Hepatocyte (in vitro differentiated cells): ENCODE results near the gene HES5.

Experiments used
- EZH2 ChIP-seq: fragments of 200-600 bp; sonication (generic); IDR thresholded peaks from 2 replicates; pipeline ENCODE4 v1.6.1; 2016; ENCODE audit warnings: antibody characterized with exemption, mild to moderate bottlenecking, borderline replicate concordance
- EZH2phosphoT487 ChIP-seq: fragments of 200-600 bp; sonication (generic); IDR thresholded peaks from one replicate; pipeline ENCODE4 v1.6.1; 2018; ENCODE audit warnings: antibody characterized with exemption, mild to moderate bottlenecking, low read depth, moderate library complexity; ENCODE audit not compliant: unreplicated experiment, severe bottlenecking
- TF ChIP-seq, protein P1 (sequence below): fragments of 200-600 bp; sonication (generic); IDR thresholded peaks from 2 replicates; pipeline ENCODE4 v1.5.1; 2016; ENCODE audit warnings: antibody characterized with exemption, mild to moderate bottlenecking; ENCODE audit not compliant: poor library complexity

- no peak for TF ChIP-seq EZH2
- TF ChIP-seq, protein P1, sequence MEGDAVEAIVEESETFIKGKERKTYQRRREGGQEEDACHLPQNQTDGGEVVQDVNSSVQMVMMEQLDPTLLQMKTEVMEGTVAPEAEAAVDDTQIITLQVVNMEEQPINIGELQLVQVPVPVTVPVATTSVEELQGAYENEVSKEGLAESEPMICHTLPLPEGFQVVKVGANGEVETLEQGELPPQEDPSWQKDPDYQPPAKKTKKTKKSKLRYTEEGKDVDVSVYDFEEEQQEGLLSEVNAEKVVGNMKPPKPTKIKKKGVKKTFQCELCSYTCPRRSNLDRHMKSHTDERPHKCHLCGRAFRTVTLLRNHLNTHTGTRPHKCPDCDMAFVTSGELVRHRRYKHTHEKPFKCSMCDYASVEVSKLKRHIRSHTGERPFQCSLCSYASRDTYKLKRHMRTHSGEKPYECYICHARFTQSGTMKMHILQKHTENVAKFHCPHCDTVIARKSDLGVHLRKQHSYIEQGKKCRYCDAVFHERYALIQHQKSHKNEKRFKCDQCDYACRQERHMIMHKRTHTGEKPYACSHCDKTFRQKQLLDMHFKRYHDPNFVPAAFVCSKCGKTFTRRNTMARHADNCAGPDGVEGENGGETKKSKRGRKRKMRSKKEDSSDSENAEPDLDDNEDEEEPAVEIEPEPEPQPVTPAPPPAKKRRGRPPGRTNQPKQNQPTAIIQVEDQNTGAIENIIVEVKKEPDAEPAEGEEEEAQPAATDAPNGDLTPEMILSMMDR, result no peak
- TF ChIP-seq EZH2phosphoT487, result no peak
These were observed 33.9 kb downstream of the HES5 start for GRCh38 chr1:2496087-2496622.
